Spleen (tissue), 11 donors: Measurements from ENCODE around the gene MT3. TPM values are rescaled to one million over a fixed set of nuclear protein-coding genes. Genes with fewer than 3 reads are reported as not detected.

Experiments used
- DNase-seq: peaks from one replicate; pipeline ENCODE4 v3.0.0-alpha.2; 2020
- H3K27ac ChIP-seq, 8 donors: fragments of 200-600 bp; sonication (generic) in 7 of 8; 1 replicate in 4 of 8; 2 replicates in 4 of 8; pipeline versions ENCODE4 v1.5.0 to v1.8.0; 2016 to 2021; ENCODE audit warnings: inconsistent platforms in 4 of 8, mild to moderate bottlenecking in 4 of 8, moderate library complexity in 1 of 8
- H3K27me3 ChIP-seq, 7 donors: fragments of 200-600 bp; sonication (generic) in 6 of 7; replicated peaks in 1 of 7; 1 replicate in 4 of 7; 2 replicates in 3 of 7; pipeline versions ENCODE4 v1.5.0 to v1.8.0; 2016 to 2021; ENCODE audit warnings: inconsistent platforms in 3 of 7, mild to moderate bottlenecking in 1 of 7
- H3K36me3 ChIP-seq, 6 donors: fragments of 200-600 bp; sonication (generic) in 5 of 6; 1 replicate in 4 of 6; 2 replicates in 2 of 6; pipeline versions ENCODE4 v1.5.0 to v1.8.0; 2016 to 2021; ENCODE audit warnings: inconsistent platforms in 2 of 6
- H3K4me1 ChIP-seq, 6 donors: fragments of 200-600 bp; sonication (generic) in 5 of 6; 1 replicate in 3 of 6; 2 replicates in 3 of 6; pipeline versions ENCODE4 v1.5.0 to v1.8.0; 2016 to 2021; ENCODE audit warnings: inconsistent platforms in 3 of 6
- H3K4me3 ChIP-seq, 8 donors: fragments of 200-600 bp; sonication (generic) in 7 of 8; 1 replicate in 4 of 8; 2 replicates in 4 of 8; pipeline versions ENCODE4 v1.5.0 to v1.8.0; 2016 to 2021; ENCODE audit warnings: inconsistent platforms in 4 of 8, mild to moderate bottlenecking in 4 of 8, moderate library complexity in 2 of 8
- H3K9me3 ChIP-seq, 8 donors: fragments of 200-600 bp; sonication (generic) in 7 of 8; 1 replicate in 4 of 8; 2 replicates in 4 of 8; pipeline versions ENCODE4 v1.5.0 to v1.8.0; 2016 to 2021; ENCODE audit warnings: inconsistent platforms in 4 of 8
- CTCF ChIP-seq, 11 experiments: fragments of 200-600 bp in 7 of 11; fragments of 450-650 bp in 4 of 11; sonication (generic) in 4 of 11; IDR thresholded peaks in 8 of 11; conservative IDR thresholded peaks in 3 of 11; 1 replicate in 7 of 11; 2 replicates in 4 of 11; pipeline versions ENCODE4 v1.4.0 to v1.8.0; 2016 to 2021; ENCODE audit warnings: antibody characterized with exemption in 11 of 11, inconsistent platforms in 4 of 11, mild to moderate bottlenecking in 1 of 11
- POLR2A ChIP-seq, 3 donors: fragments of 450-650 bp; IDR thresholded peaks; one replicate each; pipeline ENCODE4 v1.5.1; 2017; ENCODE audit warnings: antibody characterized with exemption in 3 of 3, mild to moderate bottlenecking in 1 of 3
- POLR2AphosphoS5 ChIP-seq, 3 donors: sonication (generic); formaldehyde crosslinking; IDR thresholded peaks; one replicate each; pipeline ENCODE4 v1.5.1; 2017; ENCODE audit warnings: antibody characterized with exemption in 3 of 3
- WGBS, 5 donors: extraction: QIAGEN DNeasy Blood & Tissue Kit in 3 of 5; methylation state at CpG; one replicate each; pipeline versions ENCODE4 v1.1.5 to v1.1.7; 2013 to 2018; 5-methylcytosine and 5-hydroxymethylcytosine counted together
- intact Hi-C: fragments of 100-400 bp; cut with DNase I; formaldehyde crosslinking; loops from one replicate; pipeline ENCODE4 v1.15.0; 2023; ENCODE audit warnings: low total_unique reads
- polyA plus RNA-seq, 3 donors: library from polyadenylated mRNA; stranded (reverse); fragments of 200-250 nt; gene quantifications; one replicate each; pipeline ENCODE4 v1.2.1, GENCODE V29; 2013
- total RNA-seq, 7 donors: library from RNA; depleted of rRNA in 3 of 7; stranded (reverse); fragments of >200 nt in 3 of 7; fragmentation: NEBNext Ultra II Directional in 4 of 7; extraction: Animal tissue kit (Norgen Biotek cat#: 25700) in 4 of 7; gene quantifications; one replicate each; pipeline versions ENCODE4 v1.1.0 to v1.2.1, GENCODE V29; 2016 to 2021
- donor health status: healthy with polysubstance abuse.
- donor health status: DM: no; HTN: no; CAD: no; lungs with moderate emphysema.
- donor health status: DM: no; HTN: no; CAD: no.
- donor health status: Bipolar disorder and iron deficiency.
- donor health status: healthy.
- donor health status: DM: no; HTN: no; CAD: no.
- donor health status: DM: yes; HTN: yes; CAD: no.

MT3 gene
- total and polyA plus RNA-seq, 10 donors, result 0.77 to 11.5 (median 1.5) TPM; not detected in 7

- peak overlapping the region in 6 of 8 donors; percentile 88 to 96 (median 90) for H3K27ac ChIP-seq
Observed at GRCh38 chr16:56605475-56605874, 16.1 kb downstream of the MT3 start.

GRCh38 chr16:56606071-56606475 lies 16.7 kb downstream of the MT3 start:
- TF ChIP-seq CTCF (IDR thresholded peaks at IDR 0.05 in 8 of 11, conservative IDR thresholded peaks at IDR 0.05 in 3 of 11), result no peak
- no peak for TF ChIP-seq POLR2AphosphoS5 (IDR thresholded peaks at IDR 0.05)
- no peak for TF ChIP-seq POLR2A (IDR thresholded peaks at IDR 0.05)
- Histone ChIP-seq H3K4me3 (no peak overlapping the region), H3K27ac (peak overlapping the region; percentile 75 to 96 (median 89)), H3K36me3 (no peaks in the 10 kb centered on the region), H3K4me1 (peaks cover 22 to 64% (median 43%) of the 10 kb centered on the region in 6 donors), H3K9me3 (no peaks in the 10 kb centered on the region), H3K27me3 (peaks cover 0 to 4% (median 0%) of the 10 kb centered on the region in 7 donors)
- DNase-seq, result no peak
- 62 to 91% (median 83%) methylated on average over 3 of the region's 3 CpGs for WGBS, 5 donors
- intact Hi-C loops, result loop anchor here (10.0 kb wide), 2 partner anchors 79 to 91 kb away; partner anchors contain the start of gene MT1X

More at GRCh38 chr16:56605475-56605874, 16.1 kb downstream of the MT3 start:
- Histone ChIP-seq H3K4me1 (peaks cover 16 to 58% (median 37%) of the 10 kb centered on the region in 6 donors), H3K27me3 (peaks cover 0 to 10% (median 0%) of the 10 kb centered on the region in 7 donors), H3K36me3 (no peaks in the 10 kb centered on the region), H3K9me3 (no peaks in the 10 kb centered on the region), H3K4me3 (no peak overlapping the region)
- DNase-seq, result no peak
- 58 to 87% (median 80%) methylated on average over 1 of the region's 1 CpG for WGBS, 5 donors
- intact Hi-C loops, result loop anchor here (10.0 kb wide), 2 partner anchors 79 to 91 kb away; partner anchors contain the start of gene MT1X
- no peak for TF ChIP-seq POLR2AphosphoS5 (IDR thresholded peaks at IDR 0.05)
- TF ChIP-seq POLR2A (IDR thresholded peaks at IDR 0.05), result no peak
- no peak for TF ChIP-seq CTCF (IDR thresholded peaks at IDR 0.05 in 8 of 11, conservative IDR thresholded peaks at IDR 0.05 in 3 of 11)

GRCh38 chr16:56606476-56607108 lies 17.3 kb downstream of the MT3 start:
- intact Hi-C loops, result loop anchor here (10.0 kb wide), 2 partner anchors 78 to 92 kb away; partner anchors contain the start of gene MT1X
- peaks cover 24 to 69% (median 46%) of the 10 kb centered on the region in 6 donors for H3K4me1 ChIP-seq

More at GRCh38 chr16:56606476-56607108, 17.3 kb downstream of the MT3 start:
- no peak for DNase-seq
- no peaks in the 10 kb centered on the region for H3K27me3 ChIP-seq
- no peak for TF ChIP-seq POLR2A (IDR thresholded peaks at IDR 0.05)
- no peak for TF ChIP-seq CTCF (IDR thresholded peaks at IDR 0.05 in 8 of 11, conservative IDR thresholded peaks at IDR 0.05 in 3 of 11)
- no peak for TF ChIP-seq POLR2AphosphoS5 (IDR thresholded peaks at IDR 0.05)
- H3K9me3 ChIP-seq, result no peaks in the 10 kb centered on the region
- H3K36me3 ChIP-seq, result no peaks in the 10 kb centered on the region
- H3K4me3 ChIP-seq, result no peak overlapping the region
- H3K27ac ChIP-seq, result peak overlapping the region; percentile 75 to 96 (median 89)
- 43 to 74% (median 67%) methylated on average over 8 of the region's 8 CpGs for WGBS, 5 donors
